NOMO-1 (cell line): ENCODE measurements around the gene ZFP14.
"Not testable (repeated sequence)": the region's sequence is repeated elsewhere in the genome, so short reads cannot be mapped to it uniquely, and the experiment has no call there.

Experiments
- DNase-seq, 2 experiments: peaks; one replicate each; lab custom pipeline; 2025; ENCODE audit not compliant: unreplicated experiment in 2 of 2; lab: John Stamatoyannopoulos, UW

ZFP14 gene

GRCh38 chr19:36331353-36332228, 47.4 kb downstream of the ZFP14 start:
- no peak for DNase-seq

- DNase-seq = no peak
These were observed 48.8 kb downstream of the ZFP14 start for GRCh38 chr19:36330216-36330615.

- DNase-seq = not testable (repeated sequence)
These were observed 49.5 kb downstream of the ZFP14 start for GRCh38 chr19:36329534-36329933.

- not testable (repeated sequence) for DNase-seq
These were observed 52.4 kb downstream of the ZFP14 start for GRCh38 chr19:36326649-36327048.

GRCh38 chr19:36315164-36315563, 63.8 kb downstream of the ZFP14 start:
- DNase-seq = not testable (repeated sequence)

GRCh38 chr19:36314053-36314452, 64.9 kb downstream of the ZFP14 start:
- not testable (repeated sequence) for DNase-seq

GRCh38 chr19:36311098-36311760, 67.8 kb downstream of the ZFP14 start:
- not testable (repeated sequence) for DNase-seq

- not testable (repeated sequence) for DNase-seq
These were observed 68.5 kb downstream of the ZFP14 start for GRCh38 chr19:36310416-36310990.

GRCh38 chr19:36309759-36310158, 69.2 kb downstream of the ZFP14 start:
- DNase-seq = not testable (repeated sequence)

- not testable (repeated sequence) for DNase-seq
These were observed 69.7 kb downstream of the ZFP14 start for GRCh38 chr19:36309309-36309708.

GRCh38 chr19:36292317-36292716, 86.7 kb downstream of the ZFP14 start:
- not testable (repeated sequence) for DNase-seq
